ENCODE results near the gene AGTR1. TPM values are rescaled to one million over a fixed set of nuclear protein-coding genes. Genes with fewer than 3 reads are reported as not detected.

The AGTR1 gene
- total RNA-seq, 2 experiments from 2014 or later, result not detected

DNA sequence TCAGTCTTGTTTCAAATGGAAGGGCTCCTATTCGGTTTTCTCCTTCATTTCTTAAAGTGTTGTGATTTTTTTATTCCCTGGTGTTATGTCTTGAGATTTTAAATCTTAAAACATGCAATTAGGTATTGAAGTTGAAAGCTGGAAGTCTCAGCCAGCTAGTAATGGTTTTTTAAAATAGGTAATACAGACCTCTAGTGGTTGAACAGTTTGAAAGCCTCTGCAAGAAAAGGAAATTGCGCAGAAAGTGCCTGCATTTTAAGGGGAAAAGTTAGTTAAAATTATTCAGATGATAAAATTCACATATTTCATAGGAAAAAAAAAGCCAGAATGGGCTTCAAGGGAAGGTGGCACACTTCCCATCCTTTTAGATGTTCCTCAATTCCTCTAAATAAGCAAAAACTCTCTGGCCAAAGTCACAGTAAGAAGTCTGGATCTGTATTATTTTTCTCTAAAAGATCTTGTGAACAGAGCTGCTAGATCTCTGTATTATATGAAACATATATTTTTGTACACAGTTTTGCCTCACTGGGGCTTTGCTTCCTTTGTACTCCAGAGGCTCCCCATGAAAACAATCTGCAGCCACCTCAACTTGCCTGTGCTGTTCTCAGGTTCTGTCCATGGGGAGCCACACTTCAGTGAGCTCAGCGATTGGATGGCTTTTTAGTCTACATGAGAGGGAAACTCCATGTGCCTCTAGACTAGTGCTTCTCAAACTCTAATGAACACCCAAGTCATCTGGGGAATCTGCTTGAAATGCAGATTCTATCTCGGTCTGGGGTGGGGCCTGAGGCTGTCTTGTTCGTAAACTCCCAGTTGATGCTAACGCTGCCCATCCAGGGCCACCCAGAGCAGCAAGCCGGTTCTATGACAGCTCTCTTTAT, 21.5 kb downstream of the AGTR1 start:
- no peak overlapping the region for H3K27ac Mint-ChIP-seq
- H3K27me3 Mint-ChIP-seq, result no peaks in the 10 kb centered on the region
- TF ChIP-seq, protein P1, sequence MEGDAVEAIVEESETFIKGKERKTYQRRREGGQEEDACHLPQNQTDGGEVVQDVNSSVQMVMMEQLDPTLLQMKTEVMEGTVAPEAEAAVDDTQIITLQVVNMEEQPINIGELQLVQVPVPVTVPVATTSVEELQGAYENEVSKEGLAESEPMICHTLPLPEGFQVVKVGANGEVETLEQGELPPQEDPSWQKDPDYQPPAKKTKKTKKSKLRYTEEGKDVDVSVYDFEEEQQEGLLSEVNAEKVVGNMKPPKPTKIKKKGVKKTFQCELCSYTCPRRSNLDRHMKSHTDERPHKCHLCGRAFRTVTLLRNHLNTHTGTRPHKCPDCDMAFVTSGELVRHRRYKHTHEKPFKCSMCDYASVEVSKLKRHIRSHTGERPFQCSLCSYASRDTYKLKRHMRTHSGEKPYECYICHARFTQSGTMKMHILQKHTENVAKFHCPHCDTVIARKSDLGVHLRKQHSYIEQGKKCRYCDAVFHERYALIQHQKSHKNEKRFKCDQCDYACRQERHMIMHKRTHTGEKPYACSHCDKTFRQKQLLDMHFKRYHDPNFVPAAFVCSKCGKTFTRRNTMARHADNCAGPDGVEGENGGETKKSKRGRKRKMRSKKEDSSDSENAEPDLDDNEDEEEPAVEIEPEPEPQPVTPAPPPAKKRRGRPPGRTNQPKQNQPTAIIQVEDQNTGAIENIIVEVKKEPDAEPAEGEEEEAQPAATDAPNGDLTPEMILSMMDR (IDR thresholded peaks at IDR 0.05), result no peak
- H3K4me1 Mint-ChIP-seq (ENCODE audit: low read depth), result no peaks in the 10 kb centered on the region
- POLR2A ChIA-PET, result interaction anchor here (1.0 kb wide), 1 partner anchor 19 kb away, joined by 4 read pairs; no protein-coding TSS in a partner anchor
- H3K9me3 Mint-ChIP-seq, result no peaks in the 10 kb centered on the region
- CTCF ChIA-PET, result interaction anchor here (1.2 kb wide), 1 partner anchor 72 kb away, joined by 3 read pairs; no protein-coding TSS in a partner anchor
- intact Hi-C loops (cut with micrococcal nuclease), result no loop called here
- H3K36me3 Mint-ChIP-seq (ENCODE audit: low read depth), result no peaks in the 10 kb centered on the region
- no peak overlapping the region for H3K4me3 Mint-ChIP-seq
- no peak for ATAC-seq
- no peak for DNase-seq

DNA sequence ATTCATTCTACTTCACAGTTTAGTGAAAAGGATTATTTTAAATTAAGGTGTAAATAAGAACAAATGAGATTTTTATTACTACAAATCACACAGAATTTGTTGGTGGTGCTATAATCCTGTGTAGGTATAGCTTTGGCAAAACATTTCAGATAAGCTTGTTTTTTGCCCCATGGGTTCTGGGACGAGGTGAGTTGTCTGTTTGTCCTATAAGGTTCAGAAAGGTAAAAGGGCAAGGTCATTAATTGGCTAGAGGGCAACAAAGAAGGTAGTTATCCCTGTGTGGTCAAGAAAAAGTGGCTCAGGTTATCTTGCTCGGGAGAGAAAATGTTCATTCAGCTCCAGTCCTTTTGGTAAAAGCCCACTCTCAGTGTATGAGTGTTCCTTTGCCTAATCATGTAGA, 23.2 kb downstream of the AGTR1 start:
- no peaks in the 10 kb centered on the region for H3K9me3 Mint-ChIP-seq
- no peak for ATAC-seq
- ChIA-PET CTCF (no interaction called here), POLR2A (no interaction called here)
- no peak for DNase-seq
- intact Hi-C loops (cut with micrococcal nuclease), result no loop called here
- no peak overlapping the region for H3K27ac Mint-ChIP-seq
- H3K36me3 Mint-ChIP-seq (ENCODE audit: low read depth), result no peaks in the 10 kb centered on the region
- H3K4me1 Mint-ChIP-seq (ENCODE audit: low read depth), result no peaks in the 10 kb centered on the region
- no peak overlapping the region for H3K4me3 Mint-ChIP-seq
- H3K27me3 Mint-ChIP-seq, result no peaks in the 10 kb centered on the region
- TF ChIP-seq, protein P1 (IDR thresholded peaks at IDR 0.05), result no peak

DNA sequence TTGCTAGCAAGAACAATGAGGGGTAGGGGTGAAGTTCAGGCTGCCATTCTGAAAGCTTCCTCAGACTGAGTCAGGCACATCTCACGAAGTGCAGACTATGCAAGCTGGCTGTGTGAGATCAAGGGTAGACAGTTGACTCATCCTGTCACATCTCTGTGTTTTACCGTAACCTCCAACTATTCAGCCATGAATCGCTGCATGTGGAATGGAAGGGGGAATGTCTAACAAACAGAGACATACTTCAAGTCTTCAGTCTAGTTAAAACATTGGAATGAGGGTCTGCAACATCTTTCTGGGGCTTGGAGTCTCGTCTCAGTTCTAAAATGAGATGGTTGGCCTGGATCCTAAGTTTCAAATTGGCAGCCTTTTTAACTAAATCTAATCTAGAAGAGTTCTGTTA, 25.9 kb downstream of the AGTR1 start:
- intact Hi-C loops (cut with micrococcal nuclease), result no loop called here
- H3K9me3 Mint-ChIP-seq, result no peaks in the 10 kb centered on the region
- H3K4me3 Mint-ChIP-seq, result no peak overlapping the region
- no peak for DNase-seq
- TF ChIP-seq, protein P1 (IDR thresholded peaks at IDR 0.05), result no peak
- ChIA-PET POLR2A (no interaction called here), CTCF (no interaction called here)
- H3K4me1 Mint-ChIP-seq (ENCODE audit: low read depth), result no peaks in the 10 kb centered on the region
- H3K36me3 Mint-ChIP-seq (ENCODE audit: low read depth), result no peaks in the 10 kb centered on the region
- no peaks in the 10 kb centered on the region for H3K27me3 Mint-ChIP-seq
- no peak overlapping the region for H3K27ac Mint-ChIP-seq
- no peak for ATAC-seq

DNA sequence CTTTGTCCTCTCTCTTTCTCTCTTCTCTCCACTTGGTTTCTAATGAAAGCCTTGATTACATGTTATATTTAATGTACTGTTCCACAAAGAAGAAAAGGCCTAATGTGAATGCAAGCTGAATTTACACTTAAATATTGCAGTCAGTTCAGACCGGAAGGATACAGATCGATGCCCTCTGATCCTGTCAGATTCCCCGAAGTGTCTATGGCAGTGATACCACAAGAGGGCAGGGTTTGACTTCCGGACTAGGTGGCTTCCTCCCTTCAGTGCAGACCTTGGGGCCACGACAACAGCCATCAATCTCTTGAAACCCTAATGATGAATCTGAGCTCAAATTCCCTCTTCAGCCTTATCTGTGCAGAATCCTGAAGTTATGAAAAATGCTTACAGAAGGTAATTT, 29.5 kb downstream of the AGTR1 start:
- ChIA-PET POLR2A (no interaction called here), CTCF (no interaction called here)
- H3K4me1 Mint-ChIP-seq (ENCODE audit: low read depth), result no peaks in the 10 kb centered on the region
- no peaks in the 10 kb centered on the region for H3K36me3 Mint-ChIP-seq (ENCODE audit: low read depth)
- no peak overlapping the region for H3K4me3 Mint-ChIP-seq
- H3K9me3 Mint-ChIP-seq, result no peaks in the 10 kb centered on the region
- intact Hi-C loops (cut with micrococcal nuclease), result no loop called here
- TF ChIP-seq, protein P1 (IDR thresholded peaks at IDR 0.05), result no peak
- no peaks in the 10 kb centered on the region for H3K27me3 Mint-ChIP-seq
- H3K27ac Mint-ChIP-seq, result no peak overlapping the region
- DNase-seq, result peak; percentile 12
- no peak for ATAC-seq

DNA sequence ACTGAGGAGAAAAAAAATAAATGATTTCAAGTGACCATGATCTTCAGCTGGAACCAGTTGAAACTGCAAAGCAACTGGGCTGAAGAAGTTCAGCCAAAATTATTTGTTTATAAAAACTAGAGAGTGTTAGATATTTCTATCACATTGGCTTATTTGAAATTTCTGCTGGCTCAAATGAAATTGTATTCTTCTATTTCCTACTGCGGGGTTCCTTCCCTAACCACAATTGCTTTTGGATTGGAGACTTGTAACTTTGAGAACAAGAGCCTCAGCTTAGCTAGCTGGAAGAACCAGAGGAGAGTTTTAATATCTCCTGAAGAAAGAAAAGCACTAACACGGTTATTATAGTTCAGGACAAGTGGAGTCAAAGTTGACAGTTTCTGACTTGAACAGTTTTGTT, 31.1 kb downstream of the AGTR1 start:
- DNase-seq, result no peak
- H3K27me3 Mint-ChIP-seq, result no peaks in the 10 kb centered on the region
- no peaks in the 10 kb centered on the region for H3K4me1 Mint-ChIP-seq (ENCODE audit: low read depth)
- H3K36me3 Mint-ChIP-seq (ENCODE audit: low read depth), result no peaks in the 10 kb centered on the region
- POLR2A ChIA-PET, result no interaction called here
- no peak for ATAC-seq
- TF ChIP-seq, protein P1 (IDR thresholded peaks at IDR 0.05), result no peak
- no peaks in the 10 kb centered on the region for H3K9me3 Mint-ChIP-seq
- H3K4me3 Mint-ChIP-seq, result no peak overlapping the region
- H3K27ac Mint-ChIP-seq, result no peak overlapping the region
- CTCF ChIA-PET, result no interaction called here
- intact Hi-C loops (cut with micrococcal nuclease), result no loop called here
